ENCODE data around the gene CHST12.

DNA sequence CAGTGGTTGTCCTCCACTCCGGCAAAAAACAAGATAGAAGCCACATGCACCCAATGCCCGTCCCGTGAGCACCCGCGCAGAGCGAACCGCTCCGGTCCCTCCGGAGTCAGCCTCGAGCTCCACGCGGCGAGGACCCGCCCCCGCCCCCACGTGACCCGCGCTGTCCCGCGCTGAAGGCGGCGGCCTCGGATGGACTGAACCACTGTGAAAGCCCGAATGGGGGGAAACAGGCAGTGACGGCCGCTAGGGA lies 49.5 kb upstream of the CHST12 start:
- TF ChIP-seq CTCF (IDR thresholded peaks at IDR 0.05; ENCODE audit: insufficient read depth, low read depth, low read length) (no peak), EZH2 (IDR thresholded peaks at IDR 0.05; ENCODE audit: insufficient read depth, low read length) (no peak)

Data from astrocyte (in vitro differentiated cells and primary cell).